DLD1 (cell line): ENCODE measurements around the gene GNG12.

Experiments used
- in situ Hi-C: cut with HindIII; loops from 2 replicates; pipeline ENCODE4 v1.10.0; 2017; ENCODE audit warnings: low sequenced_read_pairs

Gene GNG12

GRCh38 chr1:67686267-67687197 lies 146.7 kb downstream of the GNG12 start:
- in situ Hi-C loops = no loop called here

GRCh38 chr1:67685558-67686266 lies 147.6 kb downstream of the GNG12 start:
- in situ Hi-C loops = no loop called here

GRCh38 chr1:67685067-67685557 lies 148.2 kb downstream of the GNG12 start, which contains the start of gene GADD45A:
GADD45A (plus strand) TSS chr1:67685201; CDS start chr1:67685495, 294 bp downstream.
- in situ Hi-C loops = no loop called here

- in situ Hi-C loops = no loop called here
These were observed 148.7 kb downstream of the GNG12 start for GRCh38 chr1:67684526-67685066.

- in situ Hi-C loops = no loop called here
These were observed 149.3 kb downstream of the GNG12 start for GRCh38 chr1:67683766-67684525.

GRCh38 chr1:67683316-67683715 lies 150.0 kb downstream of the GNG12 start:
- in situ Hi-C loops = no loop called here

GRCh38 chr1:67682659-67683197 lies 150.5 kb downstream of the GNG12 start:
- in situ Hi-C loops = no loop called here

GRCh38 chr1:67680486-67680885 lies 152.8 kb downstream of the GNG12 start:
- in situ Hi-C loops = no loop called here

GRCh38 chr1:67679691-67680090 lies 153.6 kb downstream of the GNG12 start:
- in situ Hi-C loops = no loop called here

- in situ Hi-C loops = no loop called here
These were observed 155.3 kb downstream of the GNG12 start for GRCh38 chr1:67677930-67678329.

GRCh38 chr1:67677408-67677807 lies 155.9 kb downstream of the GNG12 start:
- in situ Hi-C loops = no loop called here

- in situ Hi-C loops = no loop called here
These were observed 156.3 kb downstream of the GNG12 start for GRCh38 chr1:67676946-67677345.

- in situ Hi-C loops = no loop called here
These were observed 157.0 kb downstream of the GNG12 start for GRCh38 chr1:67676287-67676686.

- in situ Hi-C loops = no loop called here
These were observed 157.5 kb downstream of the GNG12 start for GRCh38 chr1:67675800-67676199.

- in situ Hi-C loops = no loop called here
These were observed 158.8 kb downstream of the GNG12 start for GRCh38 chr1:67674260-67675011.

- in situ Hi-C loops = no loop called here
These were observed 159.6 kb downstream of the GNG12 start for GRCh38 chr1:67673468-67674201.

- in situ Hi-C loops = no loop called here
These were observed 160.9 kb downstream of the GNG12 start for GRCh38 chr1:67672260-67672803.

- in situ Hi-C loops = no loop called here
These were observed 164.6 kb downstream of the GNG12 start for GRCh38 chr1:67668660-67669059.

GRCh38 chr1:67666636-67667035 lies 166.6 kb downstream of the GNG12 start:
- in situ Hi-C loops = no loop called here
